SK-N-MC (cell line): Measurements from ENCODE around the gene AATK.

Experiments used
- EZH2 ChIP-seq: fragments of 200-600 bp; sonication (generic); IDR thresholded peaks from one replicate; pipeline ENCODE4 v1.6.1; 2017; ENCODE audit warnings: antibody characterized with exemption
- POLR2AphosphoS5 ChIP-seq: IDR thresholded peaks from 2 replicates; pipeline ENCODE4 v1.6.1; 2012; ENCODE audit warnings: mild to moderate bottlenecking, low read depth, low read length, borderline replicate concordance

- TF ChIP-seq EZH2 (no peak), POLR2AphosphoS5 (no peak)
These were observed 53.6 kb downstream of the AATK start for GRCh38 chr17:81112450-81112849.
